Pancreas (tissue), 10 donors: ENCODE measurements around the gene IFT52. TPM values are rescaled to one million over a fixed set of nuclear protein-coding genes. Genes with fewer than 3 reads are reported as not detected.
A peak's percentile ranks its signal among the peaks of the same experiment; 100 is the strongest.

Experiments used
- ATAC-seq, 4 donors: fragments of 200-7000 bp; cut with Tn5 transposase; one replicate each; pipeline versions ENCODE4 v1.8.0 to v1.9.1; 2020; ENCODE audit warnings: mild to moderate bottlenecking in 4 of 4, moderate library complexity in 4 of 4
- DNase-seq, 6 donors: peaks; one replicate each; pipeline ENCODE4 v3.0.0-alpha.2; 2020
- FAIRE-seq: peaks from 2 replicates; lab custom pipeline; 2012; peaks lifted over from hg19 to GRCh38; lab: Jason Lieb, UNC
- H3K27ac ChIP-seq, 4 donors: fragments of 200-600 bp; sonication (generic); 1 replicate in 3 of 4; 2 replicates in 1 of 4; pipeline versions ENCODE4 v1.5.0 to v1.8.0; 2020
- H3K27me3 ChIP-seq, 4 donors: fragments of 200-600 bp; one replicate each; pipeline ENCODE4 v1.8.0; 2021
- H3K36me3 ChIP-seq, 3 donors: fragments of 200-600 bp; sonication (generic) in 1 of 3; one replicate each; pipeline versions ENCODE4 v1.5.0 to v1.8.0; 2020 to 2021
- H3K4me1 ChIP-seq, 3 donors: fragments of 200-600 bp; one replicate each; pipeline ENCODE4 v1.8.0; 2021
- H3K4me3 ChIP-seq, 4 donors: fragments of 200-600 bp; sonication (generic) in 2 of 4; one replicate each; pipeline versions ENCODE4 v1.5.0 to v1.8.0; 2020 to 2021
- H3K9me3 ChIP-seq, 4 donors: fragments of 200-600 bp; one replicate each; pipeline ENCODE4 v1.8.0; 2021
- CTCF ChIP-seq, 4 donors: fragments of 200-600 bp; sonication (generic) in 3 of 4; IDR thresholded peaks; one replicate each; pipeline versions ENCODE4 v1.5.0 to v1.8.0; 2021; ENCODE audit warnings: antibody characterized with exemption in 4 of 4
- WGBS, 2 donors: extraction: QIAGEN DNeasy Blood & Tissue Kit; methylation state at CpG; one replicate each; pipeline ENCODE4 v1.1.7; 2013; 5-methylcytosine and 5-hydroxymethylcytosine counted together
- intact Hi-C, 3 donors: fragments of 100-400 bp; cut with DNase I; formaldehyde crosslinking; loops; one replicate each; pipeline versions ENCODE4 v1.11.1 to v1.14.2; 2022
- polyA plus RNA-seq, 2 donors: library from polyadenylated mRNA; stranded (reverse); fragments of 200-250 nt; gene quantifications; one replicate each; pipeline ENCODE4 v1.2.3, GENCODE V29; 2013
- total RNA-seq, 6 donors: library from RNA; stranded (reverse); fragmentation: NEBNext Ultra II Directional in 4 of 6; extraction: Animal tissue kit (Norgen Biotek cat#: 25700) in 4 of 6; gene quantifications; one replicate each; pipeline versions ENCODE4 v1.2.1 to v1.2.4, GENCODE V29; 2021 to 2023
- donor health status: healthy with polysubstance abuse.
- donor health status: DM: no; HTN: no; CAD: no; lungs with moderate emphysema.
- donor health status: DM: no; HTN: no; CAD: no.
- donor health status: control.
- donor health status: control.
- donor health status: Bipolar disorder and iron deficiency.
- donor health status: DM: yes; HTN: yes; CAD: no.
- donor health status: DM: no; HTN: no; CAD: no.
- donor health status: DM: no; HTN: no; CAD: no.
- donor health status: DM: yes; HTN: yes; CAD: no.

The IFT52 gene
- total and polyA plus RNA-seq, 8 donors: 7.8 to 14.8 (median 12.7) TPM

- WGBS, 2 donors: 71 to 74% methylated on average over 7 of the region's 7 CpGs
- TF ChIP-seq CTCF (IDR thresholded peaks at IDR 0.05): no peak
- DNase-seq (peak in 1 of 6 donors; percentile 3), FAIRE-seq (no peak), ATAC-seq (no peak)
- Histone ChIP-seq H3K27ac (no peak overlapping the region), H3K4me1 (peaks cover 0 to 7% (median 3%) of the 10 kb centered on the region in 3 donors), H3K9me3 (no peaks in the 10 kb centered on the region), H3K27me3 (no peaks in the 10 kb centered on the region), H3K36me3 (peaks cover 0 to 22% (median 5%) of the 10 kb centered on the region in 3 donors), H3K4me3 (no peak overlapping the region)
- intact Hi-C loops: no loop called here
Observed at GRCh38 chr20:43579861-43580793, 10.6 kb upstream of the IFT52 start.

GRCh38 chr20:43583133-43583864, 7.4 kb upstream of the IFT52 start:
- Histone ChIP-seq H3K36me3 (peaks cover 0 to 4% (median 0%) of the 10 kb centered on the region in 3 donors), H3K4me3 (no peak overlapping the region), H3K27me3 (no peaks in the 10 kb centered on the region), H3K27ac (peak overlapping the region in 2 of 4 donors; percentile 37 to 57), H3K9me3 (no peaks in the 10 kb centered on the region), H3K4me1 (peaks cover 3 to 14% (median 3%) of the 10 kb centered on the region in 3 donors)
- DNase-seq: no peak
- no peak for ATAC-seq
- no peak for FAIRE-seq
- TF ChIP-seq CTCF (IDR thresholded peaks at IDR 0.05): no peak
- 82 to 83% methylated on average over 7 of the region's 7 CpGs for WGBS, 2 donors
- intact Hi-C loops: no loop called here

GRCh38 chr20:43583982-43584432, 6.7 kb upstream of the IFT52 start:
- Histone ChIP-seq H3K27me3 (no peaks in the 10 kb centered on the region), H3K9me3 (no peaks in the 10 kb centered on the region), H3K36me3 (peaks cover 0 to 4% (median 0%) of the 10 kb centered on the region in 3 donors), H3K4me3 (no peak overlapping the region), H3K4me1 (peaks cover 3 to 14% (median 4%) of the 10 kb centered on the region in 3 donors), H3K27ac (peak overlapping the region in 2 of 4 donors; percentile 37 to 57)
- FAIRE-seq (no peak), DNase-seq (peak; percentile 79 to 96 (median 88)), ATAC-seq (peak; percentile 85 to 88 (median 88))
- intact Hi-C loops: no loop called here
- TF ChIP-seq CTCF (IDR thresholded peaks at IDR 0.05): no peak
- WGBS, 2 donors: 18% methylated on average over 2 of the region's 2 CpGs

GRCh38 chr20:43584448-43585136, 6.1 kb upstream of the IFT52 start:
- DNase-seq (no peak), ATAC-seq (no peak), FAIRE-seq (no peak)
- TF ChIP-seq CTCF (IDR thresholded peaks at IDR 0.05): no peak
- intact Hi-C loops: no loop called here
- Histone ChIP-seq H3K4me3 (no peak overlapping the region), H3K4me1 (peaks cover 3 to 14% (median 10%) of the 10 kb centered on the region in 3 donors), H3K27me3 (no peaks in the 10 kb centered on the region), H3K9me3 (no peaks in the 10 kb centered on the region), H3K36me3 (peaks cover 0 to 4% (median 0%) of the 10 kb centered on the region in 3 donors), H3K27ac (peak overlapping the region in 1 of 4 donors; percentile 37)
- 62 to 69% methylated on average over 7 of the region's 7 CpGs for WGBS, 2 donors
